Adrenal gland (tissue), 5 donors: Measurements from ENCODE around the gene USP40.

Experiments used
- POLR2A ChIP-seq, 2 donors: fragments of 450-650 bp; IDR thresholded peaks; one replicate each; pipeline ENCODE4 v1.6.1; 2017; ENCODE audit warnings: antibody characterized with exemption in 2 of 2, mild to moderate bottlenecking in 2 of 2, moderate library complexity in 1 of 2
- TF ChIP-seq, protein P1 (sequence below), 6 experiments: fragments of 450-650 bp in 4 of 6; fragments of 200-600 bp in 2 of 6; sonication (generic) in 1 of 6; IDR thresholded peaks; 1 replicate in 5 of 6; 2 replicates in 1 of 6; pipeline versions ENCODE4 v1.5.1 to v1.8.0; 2016 to 2021; ENCODE audit warnings: antibody characterized with exemption in 6 of 6, mild to moderate bottlenecking in 2 of 6, moderate library complexity in 1 of 6
- donor health status: DM: no; HTN: no; CAD: no.

DNA sequence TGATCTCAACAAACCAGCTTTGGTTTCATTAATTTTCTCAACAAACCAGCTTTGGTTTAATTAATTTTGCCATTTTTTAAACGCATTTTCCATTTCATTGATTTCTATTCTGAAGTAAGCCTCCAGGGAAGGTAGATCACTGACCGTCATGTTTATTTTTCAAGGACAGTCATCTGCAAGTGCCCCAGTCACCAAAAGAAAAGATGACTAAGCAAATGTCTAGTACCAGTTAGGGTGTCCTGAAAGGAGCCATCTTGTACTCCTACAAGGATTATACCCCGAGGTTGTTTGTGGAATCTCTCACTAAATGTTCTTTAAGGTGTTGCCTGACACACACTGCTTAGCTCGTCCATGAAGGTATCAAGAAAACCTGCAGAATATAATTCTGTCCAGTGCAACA lies 44.7 kb upstream of the USP40 start:
- TF ChIP-seq, protein P1, sequence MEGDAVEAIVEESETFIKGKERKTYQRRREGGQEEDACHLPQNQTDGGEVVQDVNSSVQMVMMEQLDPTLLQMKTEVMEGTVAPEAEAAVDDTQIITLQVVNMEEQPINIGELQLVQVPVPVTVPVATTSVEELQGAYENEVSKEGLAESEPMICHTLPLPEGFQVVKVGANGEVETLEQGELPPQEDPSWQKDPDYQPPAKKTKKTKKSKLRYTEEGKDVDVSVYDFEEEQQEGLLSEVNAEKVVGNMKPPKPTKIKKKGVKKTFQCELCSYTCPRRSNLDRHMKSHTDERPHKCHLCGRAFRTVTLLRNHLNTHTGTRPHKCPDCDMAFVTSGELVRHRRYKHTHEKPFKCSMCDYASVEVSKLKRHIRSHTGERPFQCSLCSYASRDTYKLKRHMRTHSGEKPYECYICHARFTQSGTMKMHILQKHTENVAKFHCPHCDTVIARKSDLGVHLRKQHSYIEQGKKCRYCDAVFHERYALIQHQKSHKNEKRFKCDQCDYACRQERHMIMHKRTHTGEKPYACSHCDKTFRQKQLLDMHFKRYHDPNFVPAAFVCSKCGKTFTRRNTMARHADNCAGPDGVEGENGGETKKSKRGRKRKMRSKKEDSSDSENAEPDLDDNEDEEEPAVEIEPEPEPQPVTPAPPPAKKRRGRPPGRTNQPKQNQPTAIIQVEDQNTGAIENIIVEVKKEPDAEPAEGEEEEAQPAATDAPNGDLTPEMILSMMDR (IDR thresholded peaks at IDR 0.05): no peak
- no peak for TF ChIP-seq POLR2A (IDR thresholded peaks at IDR 0.05)
